HFF-Myc (cell line): ENCODE data around the gene MAST4.

Experiments
- DNase-seq: peaks from one replicate; pipeline ENCODE4 v3.0.0-alpha.2; 2011; ENCODE audit warnings: low read depth; ENCODE audit errors: extremely low read depth
- H3K4me3 ChIP-seq: replicated peaks from 2 replicates; pipeline ENCODE4 v1.5.1; 2011; ENCODE audit warnings: low read depth, mild to moderate bottlenecking, control low read depth, low read length
- TF ChIP-seq, protein P1 (sequence below): IDR thresholded peaks from 2 replicates; pipeline ENCODE4 v1.5.1; 2012; ENCODE audit warnings: mild to moderate bottlenecking, low read depth, low read length, control low read depth; ENCODE audit errors: missing control alignments

MAST4 gene

DNA sequence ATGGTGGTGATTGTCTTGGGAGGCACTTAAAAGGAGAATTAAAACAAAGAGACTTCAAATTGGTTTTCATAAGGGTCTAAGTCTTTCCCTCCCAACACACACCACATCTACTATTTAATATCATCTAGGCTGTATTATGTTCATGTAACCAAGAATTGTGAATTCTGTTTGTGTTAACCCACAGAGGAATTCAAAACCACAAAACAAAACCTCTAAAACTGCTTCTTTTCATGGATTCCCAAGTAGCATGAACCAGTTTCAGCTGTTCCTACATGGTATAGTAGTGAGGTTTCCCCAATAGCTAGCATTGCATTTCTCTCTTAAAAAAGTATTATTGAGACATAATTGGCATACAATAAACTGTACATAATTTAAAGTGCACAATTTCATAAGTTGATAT, 316.6 kb downstream of the MAST4 start:
- no peak overlapping the region for H3K4me3 ChIP-seq
- TF ChIP-seq, protein P1, sequence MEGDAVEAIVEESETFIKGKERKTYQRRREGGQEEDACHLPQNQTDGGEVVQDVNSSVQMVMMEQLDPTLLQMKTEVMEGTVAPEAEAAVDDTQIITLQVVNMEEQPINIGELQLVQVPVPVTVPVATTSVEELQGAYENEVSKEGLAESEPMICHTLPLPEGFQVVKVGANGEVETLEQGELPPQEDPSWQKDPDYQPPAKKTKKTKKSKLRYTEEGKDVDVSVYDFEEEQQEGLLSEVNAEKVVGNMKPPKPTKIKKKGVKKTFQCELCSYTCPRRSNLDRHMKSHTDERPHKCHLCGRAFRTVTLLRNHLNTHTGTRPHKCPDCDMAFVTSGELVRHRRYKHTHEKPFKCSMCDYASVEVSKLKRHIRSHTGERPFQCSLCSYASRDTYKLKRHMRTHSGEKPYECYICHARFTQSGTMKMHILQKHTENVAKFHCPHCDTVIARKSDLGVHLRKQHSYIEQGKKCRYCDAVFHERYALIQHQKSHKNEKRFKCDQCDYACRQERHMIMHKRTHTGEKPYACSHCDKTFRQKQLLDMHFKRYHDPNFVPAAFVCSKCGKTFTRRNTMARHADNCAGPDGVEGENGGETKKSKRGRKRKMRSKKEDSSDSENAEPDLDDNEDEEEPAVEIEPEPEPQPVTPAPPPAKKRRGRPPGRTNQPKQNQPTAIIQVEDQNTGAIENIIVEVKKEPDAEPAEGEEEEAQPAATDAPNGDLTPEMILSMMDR, result no peak
- DNase-seq, result no peak

DNA sequence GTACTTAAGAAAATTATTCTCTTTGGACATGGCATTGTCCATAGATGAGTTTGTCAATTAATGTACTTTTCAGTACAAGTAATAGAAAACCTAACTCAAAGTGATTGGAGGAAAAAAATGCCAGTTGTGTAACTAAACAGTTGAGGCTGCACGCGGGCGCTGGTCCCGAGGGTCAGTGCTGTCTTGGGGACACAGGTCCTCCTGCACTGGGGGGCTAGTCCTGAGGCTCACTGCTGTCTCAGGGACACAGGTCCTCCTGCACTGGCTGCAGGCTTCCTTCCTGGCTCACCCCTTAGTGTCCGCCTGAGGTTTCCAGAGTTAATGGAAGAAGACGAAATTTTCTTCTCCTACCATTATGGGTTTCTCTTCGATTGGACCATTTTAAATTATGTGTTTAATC, 319.3 kb downstream of the MAST4 start:
- TF ChIP-seq, protein P1, result no peak
- no peak overlapping the region for H3K4me3 ChIP-seq
- DNase-seq, result no peak

DNA sequence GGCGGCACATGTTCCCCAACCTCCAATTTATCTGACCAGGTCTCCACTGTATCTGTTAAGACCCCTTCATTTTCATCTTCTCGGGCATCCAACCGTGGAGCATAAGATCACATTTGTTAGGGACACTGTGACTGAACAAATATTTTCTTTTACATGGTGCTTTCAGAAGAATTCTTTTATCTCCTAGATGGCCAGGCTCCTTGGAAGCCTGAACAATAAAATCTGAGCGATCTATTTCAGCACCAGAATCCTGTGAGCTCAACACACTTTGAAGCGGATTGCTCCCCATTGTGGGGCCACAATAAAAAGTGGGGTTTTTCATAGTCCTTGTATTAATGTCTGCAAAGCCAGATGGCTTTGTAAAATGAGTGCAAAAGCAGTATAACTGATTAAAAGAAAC, 326.7 kb downstream of the MAST4 start:
- no peak for DNase-seq
- TF ChIP-seq, protein P1, result no peak
- H3K4me3 ChIP-seq, result no peak overlapping the region

DNA sequence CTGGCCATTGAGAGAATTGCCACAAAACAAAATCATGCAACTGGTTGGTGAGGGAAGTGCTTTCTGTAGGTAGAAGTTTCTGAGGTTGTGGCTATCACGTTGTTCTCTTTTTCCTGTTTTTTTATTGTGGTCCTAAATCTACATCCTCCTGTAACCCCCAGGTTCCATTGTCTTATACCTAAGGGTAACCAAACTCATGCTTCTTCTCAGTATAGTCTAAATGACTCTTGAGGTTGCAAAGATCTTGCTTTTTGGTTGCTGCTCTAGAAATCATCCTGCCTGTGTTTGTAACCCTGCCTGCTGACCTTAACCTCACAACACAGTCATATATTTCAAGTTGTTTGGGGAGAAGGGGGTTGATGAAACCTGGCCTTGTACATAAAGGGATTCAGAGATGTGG, 327.3 kb downstream of the MAST4 start:
- DNase-seq, result no peak
- TF ChIP-seq, protein P1, result no peak
- no peak overlapping the region for H3K4me3 ChIP-seq

DNA sequence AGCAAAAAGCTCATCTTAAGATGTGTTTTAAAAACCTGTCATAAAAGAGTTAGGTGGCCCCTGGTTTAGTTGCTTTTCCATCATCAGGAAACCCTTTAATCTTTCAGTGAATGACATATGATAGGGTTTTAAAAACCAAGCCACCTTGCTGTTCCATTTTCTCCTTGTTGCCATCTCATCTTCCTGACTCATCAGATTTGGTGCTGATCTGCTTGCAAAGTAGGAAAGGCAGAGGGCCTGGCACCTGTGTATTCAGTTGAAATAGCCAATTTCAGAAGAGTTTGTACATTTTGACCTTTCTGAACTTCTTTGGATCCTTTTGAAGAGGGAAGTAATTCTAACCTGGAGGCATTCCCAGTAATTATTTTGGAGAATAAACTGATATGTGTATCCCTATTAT, 327.7 kb downstream of the MAST4 start:
- no peak overlapping the region for H3K4me3 ChIP-seq
- TF ChIP-seq, protein P1, result no peak
- no peak for DNase-seq

DNA sequence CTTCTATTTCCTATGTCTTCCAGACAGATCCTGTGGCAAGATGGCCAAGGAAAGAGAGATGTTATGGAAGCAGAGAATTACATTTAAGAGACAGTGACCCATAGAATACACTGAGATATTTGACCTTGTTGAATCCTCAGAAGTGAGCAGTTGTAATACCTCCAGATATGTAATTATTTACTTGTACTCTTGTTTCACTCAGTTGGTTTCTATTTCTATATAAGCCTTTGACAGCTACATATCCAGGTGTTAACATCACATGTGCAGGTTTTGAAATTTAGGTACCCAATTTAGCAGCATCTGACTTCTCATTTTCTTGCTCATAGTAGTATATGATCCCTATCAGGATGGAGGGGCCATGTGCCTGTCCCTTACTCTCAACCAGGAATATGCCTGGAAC, 330.9 kb downstream of the MAST4 start:
- H3K4me3 ChIP-seq, result no peak overlapping the region
- TF ChIP-seq, protein P1, result no peak
- DNase-seq, result no peak

DNA sequence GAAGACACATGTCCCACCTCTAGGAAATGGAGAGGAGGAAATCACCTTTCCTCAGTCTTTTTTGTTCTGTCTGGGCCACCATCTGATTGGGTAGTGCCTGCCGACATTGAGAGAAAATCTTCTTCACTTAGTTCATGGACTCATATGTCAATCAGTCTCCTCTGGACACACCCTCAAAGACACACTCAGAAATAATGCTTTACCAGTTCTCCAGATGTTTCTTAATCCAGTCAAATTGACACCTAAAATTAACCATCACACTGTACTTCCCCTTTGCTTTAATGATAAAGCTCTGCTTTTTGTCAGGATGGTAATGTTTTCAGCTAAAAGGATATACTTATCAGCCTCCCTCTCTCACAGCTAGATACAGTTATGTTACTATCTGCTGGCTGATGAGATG, 333.1 kb downstream of the MAST4 start:
- DNase-seq, result no peak
- H3K4me3 ChIP-seq, result no peak overlapping the region
- TF ChIP-seq, protein P1, result no peak
